WERI-Rb-1 (cell line): ENCODE measurements around the gene CNTNAP2.

Experiments used
- DNase-seq: peaks from one replicate; pipeline ENCODE4 v3.0.0-alpha.2; 2020
- H3K27ac ChIP-seq: fragments of 250-450 bp; sonication (Bioruptor Pico); 2 replicates; pipeline ENCODE4 v1.5.1; 2020; ENCODE audit warnings: mild to moderate bottlenecking, moderate library complexity
- H3K27me3 ChIP-seq: fragments of 250-450 bp; sonication (Bioruptor Pico); 2 replicates; pipeline ENCODE4 v1.5.1; 2021; ENCODE audit warnings: mild to moderate bottlenecking, low read depth, moderate library complexity; ENCODE audit not compliant: insufficient read depth, severe bottlenecking
- H3K36me3 ChIP-seq: fragments of 250-450 bp; sonication (Bioruptor Pico); 2 replicates; pipeline ENCODE4 v1.5.1; 2020; ENCODE audit warnings: mild to moderate bottlenecking, moderate library complexity
- H3K4me3 ChIP-seq: 2 replicates; pipeline ENCODE4 v1.5.1; 2011; ENCODE audit warnings: low read depth, mild to moderate bottlenecking, control low read depth, low read length
- H3K9me3 ChIP-seq: fragments of 250-450 bp; sonication (Bioruptor Pico); 2 replicates; pipeline ENCODE4 v1.5.1; 2021; ENCODE audit warnings: mild to moderate bottlenecking, moderate library complexity; ENCODE audit not compliant: severe bottlenecking
- TF ChIP-seq, protein P1 (sequence below): IDR thresholded peaks from 2 replicates; pipeline ENCODE4 v1.5.1; 2011; ENCODE audit warnings: low read depth, mild to moderate bottlenecking, control low read depth, inconsistent platforms, low read length

Gene CNTNAP2

DNA sequence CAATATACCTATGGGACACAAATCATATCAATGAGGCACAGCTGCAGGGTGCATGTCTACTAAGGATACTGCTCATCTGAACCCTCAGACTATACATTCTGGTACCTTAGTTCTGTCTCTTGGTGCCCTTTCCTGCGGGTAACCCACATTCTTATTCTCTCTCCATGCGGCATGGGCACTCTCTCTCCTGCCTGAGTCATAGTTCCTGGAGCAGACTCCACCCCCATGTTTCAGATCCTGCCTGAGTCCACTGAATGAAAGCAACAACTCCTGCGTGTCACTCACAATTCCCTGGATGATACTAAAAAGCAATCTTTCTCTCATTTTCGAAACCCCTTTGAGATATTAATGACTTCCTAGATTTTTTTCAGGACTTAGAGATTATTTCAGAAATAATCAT is 1820.8 kb downstream of the CNTNAP2 start:
- H3K27ac ChIP-seq: no peak overlapping the region
- H3K9me3 ChIP-seq: no peaks in the 10 kb centered on the region
- TF ChIP-seq, protein P1, sequence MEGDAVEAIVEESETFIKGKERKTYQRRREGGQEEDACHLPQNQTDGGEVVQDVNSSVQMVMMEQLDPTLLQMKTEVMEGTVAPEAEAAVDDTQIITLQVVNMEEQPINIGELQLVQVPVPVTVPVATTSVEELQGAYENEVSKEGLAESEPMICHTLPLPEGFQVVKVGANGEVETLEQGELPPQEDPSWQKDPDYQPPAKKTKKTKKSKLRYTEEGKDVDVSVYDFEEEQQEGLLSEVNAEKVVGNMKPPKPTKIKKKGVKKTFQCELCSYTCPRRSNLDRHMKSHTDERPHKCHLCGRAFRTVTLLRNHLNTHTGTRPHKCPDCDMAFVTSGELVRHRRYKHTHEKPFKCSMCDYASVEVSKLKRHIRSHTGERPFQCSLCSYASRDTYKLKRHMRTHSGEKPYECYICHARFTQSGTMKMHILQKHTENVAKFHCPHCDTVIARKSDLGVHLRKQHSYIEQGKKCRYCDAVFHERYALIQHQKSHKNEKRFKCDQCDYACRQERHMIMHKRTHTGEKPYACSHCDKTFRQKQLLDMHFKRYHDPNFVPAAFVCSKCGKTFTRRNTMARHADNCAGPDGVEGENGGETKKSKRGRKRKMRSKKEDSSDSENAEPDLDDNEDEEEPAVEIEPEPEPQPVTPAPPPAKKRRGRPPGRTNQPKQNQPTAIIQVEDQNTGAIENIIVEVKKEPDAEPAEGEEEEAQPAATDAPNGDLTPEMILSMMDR: no peak
- no peak for DNase-seq
- no peaks in the 10 kb centered on the region for H3K27me3 ChIP-seq
- H3K4me3 ChIP-seq: no peak overlapping the region
- H3K36me3 ChIP-seq: no peaks in the 10 kb centered on the region

DNA sequence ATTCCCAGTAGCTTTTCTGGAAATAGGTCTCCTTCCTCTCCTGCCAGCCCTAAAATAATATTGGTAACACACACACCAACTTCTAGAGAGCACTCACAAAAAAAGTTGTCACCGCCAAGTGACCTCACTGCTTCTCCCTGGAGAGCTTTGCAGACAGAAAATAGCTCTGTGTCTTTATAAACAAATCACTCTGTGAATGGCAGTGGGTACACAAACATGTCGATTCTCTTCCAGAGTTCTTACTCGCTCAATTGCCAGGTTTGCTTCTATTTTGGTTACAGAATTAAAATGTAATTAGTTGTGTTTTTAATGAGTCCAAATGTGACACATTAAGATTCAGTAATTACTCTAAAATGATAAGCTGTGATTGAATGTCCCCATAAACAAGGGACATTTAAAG is 1824.8 kb downstream of the CNTNAP2 start:
- no peak overlapping the region for H3K4me3 ChIP-seq
- no peak for DNase-seq
- no peaks in the 10 kb centered on the region for H3K27me3 ChIP-seq
- H3K36me3 ChIP-seq: no peaks in the 10 kb centered on the region
- no peak overlapping the region for H3K27ac ChIP-seq
- TF ChIP-seq, protein P1: no peak
- H3K9me3 ChIP-seq: no peaks in the 10 kb centered on the region

DNA sequence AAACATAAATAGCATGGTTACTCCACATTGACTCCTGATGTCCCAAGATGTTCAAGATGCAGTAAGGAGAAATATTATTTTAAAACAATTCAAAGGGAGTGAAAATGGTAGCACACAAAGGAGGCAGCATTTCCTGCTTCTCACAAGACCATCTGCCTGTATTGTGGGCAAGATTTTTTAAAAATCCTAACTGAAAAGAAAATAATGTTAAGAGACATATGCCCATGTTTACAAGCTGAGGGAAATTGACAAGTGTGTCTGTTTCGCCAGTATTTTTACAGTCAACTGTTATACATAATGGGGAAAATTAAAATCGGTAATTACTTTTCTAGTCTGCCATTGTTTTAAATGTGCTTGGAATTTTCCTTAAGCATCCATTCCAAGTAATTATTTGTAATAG is 1827.7 kb downstream of the CNTNAP2 start:
- TF ChIP-seq, protein P1: no peak
- Histone ChIP-seq H3K4me3 (no peak overlapping the region), H3K36me3 (no peaks in the 10 kb centered on the region), H3K27ac (no peak overlapping the region), H3K27me3 (no peaks in the 10 kb centered on the region), H3K9me3 (no peaks in the 10 kb centered on the region)
- DNase-seq: no peak

DNA sequence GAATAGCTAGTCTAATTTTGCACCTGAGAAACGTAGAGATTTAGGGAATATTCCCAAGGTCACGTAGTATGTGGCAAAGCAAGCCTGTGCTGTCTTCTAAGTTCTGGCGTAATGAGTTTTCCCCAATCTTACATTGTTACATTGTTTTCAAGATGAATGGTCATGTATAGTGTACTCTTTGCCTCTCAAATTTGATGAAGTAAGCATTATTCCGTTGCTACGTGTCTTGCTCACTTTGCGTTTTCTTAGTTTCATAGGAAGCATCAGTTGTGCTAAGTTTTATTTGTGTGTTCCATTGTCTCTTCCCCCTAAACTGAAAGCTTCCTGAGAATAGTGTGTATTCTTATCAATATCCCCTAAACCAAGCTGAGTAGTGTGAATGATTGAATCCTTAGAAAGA is 1836.3 kb downstream of the CNTNAP2 start:
- Histone ChIP-seq H3K9me3 (no peaks in the 10 kb centered on the region), H3K4me3 (no peak overlapping the region), H3K36me3 (no peaks in the 10 kb centered on the region), H3K27me3 (no peaks in the 10 kb centered on the region), H3K27ac (no peak overlapping the region)
- TF ChIP-seq, protein P1: no peak
- DNase-seq: no peak

DNA sequence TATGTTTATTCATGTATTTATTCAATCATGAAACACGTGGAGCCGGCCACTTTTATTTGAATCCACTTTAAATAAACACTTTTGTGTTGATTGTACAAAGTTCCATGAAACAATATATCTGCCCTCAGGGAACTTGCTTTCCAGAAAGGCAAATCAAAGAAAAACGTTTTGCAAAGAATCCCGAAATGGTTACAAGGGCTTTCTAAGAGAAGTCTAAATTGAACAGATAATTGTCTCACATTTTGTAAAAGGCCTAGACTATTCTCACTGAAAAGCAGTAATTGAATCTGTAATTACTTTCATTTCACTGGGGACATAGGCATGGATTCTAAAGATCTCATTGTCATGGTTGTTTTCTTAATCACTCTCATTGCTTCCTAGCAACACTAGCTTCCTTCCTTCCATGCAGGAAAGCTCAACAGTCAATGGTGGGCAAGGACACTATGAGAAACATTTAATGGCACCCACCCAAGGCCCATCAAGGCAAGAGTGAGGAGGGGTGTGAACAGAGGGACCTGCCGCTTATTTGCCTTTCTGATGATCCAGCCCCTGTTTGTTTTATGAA is 1851.5 kb downstream of the CNTNAP2 start:
- no peaks in the 10 kb centered on the region for H3K36me3 ChIP-seq
- TF ChIP-seq, protein P1: no peak
- H3K4me3 ChIP-seq: no peak overlapping the region
- no peaks in the 10 kb centered on the region for H3K27me3 ChIP-seq
- no peaks in the 10 kb centered on the region for H3K9me3 ChIP-seq
- H3K27ac ChIP-seq: no peak overlapping the region
- DNase-seq: no peak

DNA sequence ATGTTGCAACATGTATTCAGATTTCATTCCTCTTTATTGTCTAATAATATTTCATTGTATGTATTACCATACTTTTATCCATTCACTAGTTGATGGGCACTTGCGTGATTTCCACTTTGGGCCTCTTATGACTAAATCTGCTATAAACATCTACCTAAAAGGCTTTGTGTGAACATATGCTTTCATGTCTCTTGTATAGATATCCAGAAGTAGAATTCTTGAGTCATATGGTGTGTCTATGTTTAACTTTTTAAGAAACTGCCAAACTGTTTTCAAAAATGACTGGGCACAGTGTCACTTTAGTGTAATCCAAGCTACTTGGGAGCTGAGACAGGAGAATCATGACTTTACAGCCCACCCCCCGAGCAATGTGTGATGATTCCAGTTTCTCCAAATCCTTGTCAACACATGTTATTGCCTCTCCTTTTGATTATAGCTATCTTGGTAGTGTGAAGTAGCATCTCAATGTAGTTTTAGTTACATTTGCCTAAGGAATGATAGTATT is 1855.1 kb downstream of the CNTNAP2 start:
- Histone ChIP-seq H3K4me3 (no peak overlapping the region), H3K36me3 (no peaks in the 10 kb centered on the region), H3K27me3 (no peaks in the 10 kb centered on the region), H3K27ac (no peak overlapping the region), H3K9me3 (no peaks in the 10 kb centered on the region)
- TF ChIP-seq, protein P1: no peak
- DNase-seq: no peak
